HL-60 (cell line): ENCODE measurements around the gene ITGA8.

Experiments
- CTCF ChIP-seq: IDR thresholded peaks from one replicate; pipeline ENCODE4 v1.5.1; 2011; ENCODE audit warnings: low read length, control low read depth, inconsistent platforms; ENCODE audit not compliant: insufficient read depth
- POLR2AphosphoS5 ChIP-seq: IDR thresholded peaks from 2 replicates; pipeline ENCODE4 v1.6.1; 2012; ENCODE audit warnings: low read depth
- REST ChIP-seq: IDR thresholded peaks from 2 replicates; pipeline ENCODE4 v1.6.1; 2012; ENCODE audit warnings: low read depth; ENCODE audit not compliant: insufficient replicate concordance
- SPI1 ChIP-seq: IDR thresholded peaks from 2 replicates; pipeline ENCODE4 v1.6.1; 2012; ENCODE audit warnings: low read depth, mild to moderate bottlenecking, borderline replicate concordance

- TF ChIP-seq CTCF: no peak
- no peak for TF ChIP-seq SPI1
- TF ChIP-seq POLR2AphosphoS5: no peak
- no peak for TF ChIP-seq REST
Observed at GRCh38 chr10:15725603-15726002, 5.9 kb upstream of the ITGA8 start.
